Gastrocnemius medialis (tissue), 4 donors: Measurements from ENCODE around the gene LSM14A. TPM values are rescaled to one million over a fixed set of nuclear protein-coding genes. Genes with fewer than 3 reads are reported as not detected.

Experiments used
- ATAC-seq, 2 donors: fragments of 150-250 bp; one replicate each; pipeline ENCODE4 v1.9.1; 2016
- DNase-seq, 2 donors: peaks; one replicate each; pipeline ENCODE4 v3.0.0-alpha.2; 2019
- H3K27ac ChIP-seq, 4 donors: fragments of 200-600 bp; sonication (generic); 1 replicate in 1 of 4; 2 replicates in 3 of 4; pipeline ENCODE4 v1.5.1; 2016 to 2018; ENCODE audit warnings: mild to moderate bottlenecking in 2 of 4, moderate library complexity in 1 of 4
- H3K27me3 ChIP-seq, 3 donors: fragments of 200-600 bp; sonication (generic) in 2 of 3; 1 replicate in 1 of 3; 2 replicates in 2 of 3; pipeline versions ENCODE4 v1.5.1 to v1.6.0; 2016 to 2019; ENCODE audit warnings: mild to moderate bottlenecking in 1 of 3, moderate library complexity in 1 of 3
- H3K36me3 ChIP-seq, 2 donors: fragments of 200-600 bp; sonication (generic) in 1 of 2; one replicate each; pipeline ENCODE4 v1.5.1; 2017 to 2018
- H3K4me1 ChIP-seq, 2 donors: fragments of 200-600 bp; sonication (generic) in 1 of 2; one replicate each; pipeline ENCODE4 v1.5.1; 2016 to 2017; ENCODE audit warnings: mild to moderate bottlenecking in 2 of 2
- H3K4me3 ChIP-seq, 4 donors: fragments of 200-600 bp; sonication (generic) in 3 of 4; 1 replicate in 1 of 4; 2 replicates in 3 of 4; pipeline ENCODE4 v1.5.1; 2016 to 2019; ENCODE audit warnings: mild to moderate bottlenecking in 2 of 4
- H3K9me3 ChIP-seq, 3 donors: fragments of 200-600 bp; sonication (generic) in 2 of 3; 1 replicate in 1 of 3; 2 replicates in 2 of 3; pipeline ENCODE4 v1.5.1; 2016 to 2019
- POLR2A ChIP-seq, 2 donors: fragments of 450-650 bp; IDR thresholded peaks; one replicate each; pipeline ENCODE4 v1.6.1; 2017; ENCODE audit warnings: antibody characterized with exemption in 2 of 2, mild to moderate bottlenecking in 2 of 2, moderate library complexity in 2 of 2
- in situ Hi-C, 4 donors: fragments of 200-750 bp; cut with MboI; loops; one replicate each; pipeline versions ENCODE4 v1.15.0 to v1.8.0; 2017; ENCODE audit warnings: low sequenced_read_pairs in 4 of 4
- intact Hi-C: fragments of 100-400 bp; cut with DNase I; formaldehyde crosslinking; loops from one replicate; pipeline ENCODE4 v1.15.1; 2023; ENCODE audit warnings: low total_unique reads
- total RNA-seq, 4 donors: library from RNA; depleted of rRNA; stranded (reverse); fragments of >200 nt; gene quantifications; one replicate each; pipeline versions ENCODE4 v1.1.0 to v1.2.3, GENCODE V29; 2016
- TF ChIP-seq, protein P1 (sequence below), 5 experiments: fragments of 450-650 bp in 3 of 5; fragments of 200-600 bp in 2 of 5; sonication (generic) in 2 of 5; IDR thresholded peaks in 4 of 5; conservative IDR thresholded peaks in 1 of 5; 1 replicate in 4 of 5; 2 replicates in 1 of 5; pipeline ENCODE4 v1.5.1; 2016 to 2019; ENCODE audit warnings: antibody characterized with exemption in 5 of 5, mild to moderate bottlenecking in 3 of 5, moderate library complexity in 3 of 5

Gene LSM14A
- total RNA-seq, 4 donors from 2014 or later: 104 to 120 (median 115) TPM

DNA sequence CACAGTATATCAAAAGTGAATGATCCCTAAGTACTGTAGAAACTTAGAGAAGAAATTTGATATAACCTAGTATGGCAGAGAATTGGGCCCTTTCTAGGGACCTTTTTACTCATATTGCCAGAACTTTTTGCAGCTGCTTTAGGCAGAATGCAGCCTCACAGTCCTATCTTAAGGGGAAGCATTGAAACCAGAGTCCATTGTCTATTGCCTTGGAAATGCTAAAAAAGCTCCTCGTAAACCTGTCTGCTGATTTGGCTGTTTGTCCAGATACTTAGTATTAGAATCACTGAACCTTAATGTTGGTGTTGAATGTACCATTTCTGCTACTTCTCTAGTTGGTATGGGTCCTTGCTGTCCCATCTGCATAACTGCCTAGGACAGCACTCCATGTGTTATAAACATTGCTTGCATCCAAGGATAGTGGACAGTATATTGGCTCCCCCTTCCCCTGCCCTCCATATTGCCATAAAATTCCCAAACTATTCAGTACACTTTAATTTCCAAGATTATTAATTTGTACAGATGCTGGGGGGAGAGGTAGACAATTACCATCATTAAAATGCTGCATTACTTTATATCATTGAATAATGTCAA, 36.1 kb downstream of the LSM14A start:
- H3K9me3 ChIP-seq: no peaks in the 10 kb centered on the region
- in situ Hi-C loops (no loop called here), intact Hi-C loops (no loop called here)
- no peak for DNase-seq
- no peak for ATAC-seq
- peaks cover 0 to 42% of the 10 kb centered on the region in 2 donors for H3K36me3 ChIP-seq
- no peak overlapping the region for H3K4me3 ChIP-seq
- H3K27ac ChIP-seq: no peak overlapping the region
- no peaks in the 10 kb centered on the region for H3K27me3 ChIP-seq
- no peak for TF ChIP-seq POLR2A (IDR thresholded peaks at IDR 0.05)
- TF ChIP-seq, protein P1, sequence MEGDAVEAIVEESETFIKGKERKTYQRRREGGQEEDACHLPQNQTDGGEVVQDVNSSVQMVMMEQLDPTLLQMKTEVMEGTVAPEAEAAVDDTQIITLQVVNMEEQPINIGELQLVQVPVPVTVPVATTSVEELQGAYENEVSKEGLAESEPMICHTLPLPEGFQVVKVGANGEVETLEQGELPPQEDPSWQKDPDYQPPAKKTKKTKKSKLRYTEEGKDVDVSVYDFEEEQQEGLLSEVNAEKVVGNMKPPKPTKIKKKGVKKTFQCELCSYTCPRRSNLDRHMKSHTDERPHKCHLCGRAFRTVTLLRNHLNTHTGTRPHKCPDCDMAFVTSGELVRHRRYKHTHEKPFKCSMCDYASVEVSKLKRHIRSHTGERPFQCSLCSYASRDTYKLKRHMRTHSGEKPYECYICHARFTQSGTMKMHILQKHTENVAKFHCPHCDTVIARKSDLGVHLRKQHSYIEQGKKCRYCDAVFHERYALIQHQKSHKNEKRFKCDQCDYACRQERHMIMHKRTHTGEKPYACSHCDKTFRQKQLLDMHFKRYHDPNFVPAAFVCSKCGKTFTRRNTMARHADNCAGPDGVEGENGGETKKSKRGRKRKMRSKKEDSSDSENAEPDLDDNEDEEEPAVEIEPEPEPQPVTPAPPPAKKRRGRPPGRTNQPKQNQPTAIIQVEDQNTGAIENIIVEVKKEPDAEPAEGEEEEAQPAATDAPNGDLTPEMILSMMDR (IDR thresholded peaks at IDR 0.05 in 4 of 5, conservative IDR thresholded peaks at IDR 0.05 in 1 of 5): no peak
- H3K4me1 ChIP-seq: no peaks in the 10 kb centered on the region

DNA sequence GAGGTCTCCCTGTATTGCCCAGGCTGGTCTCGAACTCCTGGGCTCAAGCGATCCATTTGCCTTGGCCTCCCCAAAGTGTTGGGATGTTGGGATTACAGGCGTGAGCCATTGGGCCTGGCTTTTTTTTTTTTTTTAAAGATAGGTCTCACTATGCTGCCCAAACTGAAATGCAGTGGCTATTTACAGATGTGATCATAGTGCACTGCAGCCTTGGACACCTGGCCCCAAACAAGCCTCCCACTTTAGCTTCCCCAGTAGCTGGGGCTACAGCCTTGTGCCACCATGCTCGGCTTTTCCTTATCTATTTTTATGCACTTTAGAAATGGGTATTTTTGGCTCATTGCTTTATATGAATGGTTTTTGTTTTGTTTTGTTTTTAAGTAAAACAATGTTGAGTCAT, 37.4 kb downstream of the LSM14A start:
- Histone ChIP-seq H3K4me3 (no peak overlapping the region), H3K27me3 (no peaks in the 10 kb centered on the region), H3K36me3 (peaks cover 0 to 50% of the 10 kb centered on the region in 2 donors), H3K27ac (no peak overlapping the region), H3K4me1 (no peaks in the 10 kb centered on the region), H3K9me3 (no peaks in the 10 kb centered on the region)
- in situ Hi-C loops: no loop called here
- no peak for TF ChIP-seq POLR2A (IDR thresholded peaks at IDR 0.05)
- TF ChIP-seq, protein P1 (IDR thresholded peaks at IDR 0.05 in 4 of 5, conservative IDR thresholded peaks at IDR 0.05 in 1 of 5): no peak
- ATAC-seq (no peak), DNase-seq (no peak)
- intact Hi-C loops: no loop called here

DNA sequence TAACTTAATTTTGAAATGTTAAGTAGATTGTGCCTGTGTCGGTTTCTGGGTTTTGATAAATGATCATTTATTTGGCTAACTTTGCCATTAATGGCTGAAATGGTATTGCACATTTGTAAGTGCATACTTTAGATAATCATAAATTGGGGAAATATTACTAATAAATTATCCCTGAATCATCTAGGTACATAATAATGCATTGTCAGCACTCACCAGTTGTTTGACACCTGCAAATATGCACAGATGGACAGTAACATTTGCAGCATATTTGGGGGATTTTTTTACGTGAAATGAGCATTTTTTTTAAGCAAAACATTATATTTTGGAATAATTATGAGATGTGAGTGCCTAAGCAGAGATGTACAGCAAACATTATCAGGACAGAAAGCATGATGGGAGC, 41.0 kb downstream of the LSM14A start:
- Histone ChIP-seq H3K9me3 (no peaks in the 10 kb centered on the region), H3K36me3 (peaks cover 0 to 63% of the 10 kb centered on the region in 2 donors), H3K27ac (no peak overlapping the region), H3K4me3 (no peak overlapping the region), H3K27me3 (no peaks in the 10 kb centered on the region), H3K4me1 (peaks cover under 1 to 3% of the 10 kb centered on the region in 2 donors)
- no peak for ATAC-seq
- TF ChIP-seq, protein P1 (IDR thresholded peaks at IDR 0.05 in 4 of 5, conservative IDR thresholded peaks at IDR 0.05 in 1 of 5): no peak
- TF ChIP-seq POLR2A (IDR thresholded peaks at IDR 0.05): no peak
- DNase-seq: no peak
- intact Hi-C loops: no loop called here
- in situ Hi-C loops: no loop called here

DNA sequence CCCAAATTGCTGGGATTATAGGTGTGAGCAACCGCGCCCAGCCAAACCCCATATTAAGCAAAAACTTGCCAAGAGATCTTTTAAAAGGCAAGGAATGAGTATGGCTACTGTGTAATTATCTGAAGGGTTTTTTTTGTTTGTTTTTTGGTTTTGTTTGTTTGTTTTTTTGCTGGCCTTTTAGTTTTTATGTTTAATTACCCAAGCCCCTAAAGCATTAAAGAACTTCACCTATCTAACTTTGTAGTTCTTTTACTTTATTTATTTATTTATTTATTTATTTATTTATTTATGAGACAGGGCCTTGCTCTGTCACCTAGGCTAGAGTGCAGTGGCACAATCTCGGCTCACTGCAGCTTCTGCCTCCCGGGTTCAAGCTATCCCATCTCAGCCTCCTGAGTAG, 41.7 kb downstream of the LSM14A start:
- in situ Hi-C loops: no loop called here

More for the DNA sequence above, 41.7 kb downstream of the LSM14A start:
- intact Hi-C loops: no loop called here
- Histone ChIP-seq H3K4me1 (peaks cover 7 to 9% of the 10 kb centered on the region in 2 donors), H3K27me3 (no peaks in the 10 kb centered on the region), H3K4me3 (no peak overlapping the region), H3K36me3 (peaks cover 0 to 58% of the 10 kb centered on the region in 2 donors), H3K9me3 (no peaks in the 10 kb centered on the region), H3K27ac (no peak overlapping the region)
- no peak for ATAC-seq
- TF ChIP-seq POLR2A (IDR thresholded peaks at IDR 0.05): no peak
- TF ChIP-seq, protein P1 (IDR thresholded peaks at IDR 0.05 in 4 of 5, conservative IDR thresholded peaks at IDR 0.05 in 1 of 5): no peak
- no peak for DNase-seq
